Measurements from ENCODE around the gene CST4. TPM values are rescaled to one million over a fixed set of nuclear protein-coding genes. Genes with fewer than 3 reads are reported as not detected.
"Not testable (repeated sequence)": the region's sequence is repeated elsewhere in the genome, so short reads cannot be mapped to it uniquely, and the experiment has no call there.

The CST4 gene
- total RNA-seq, 2 experiments from 2014 or later: not detected

DNA sequence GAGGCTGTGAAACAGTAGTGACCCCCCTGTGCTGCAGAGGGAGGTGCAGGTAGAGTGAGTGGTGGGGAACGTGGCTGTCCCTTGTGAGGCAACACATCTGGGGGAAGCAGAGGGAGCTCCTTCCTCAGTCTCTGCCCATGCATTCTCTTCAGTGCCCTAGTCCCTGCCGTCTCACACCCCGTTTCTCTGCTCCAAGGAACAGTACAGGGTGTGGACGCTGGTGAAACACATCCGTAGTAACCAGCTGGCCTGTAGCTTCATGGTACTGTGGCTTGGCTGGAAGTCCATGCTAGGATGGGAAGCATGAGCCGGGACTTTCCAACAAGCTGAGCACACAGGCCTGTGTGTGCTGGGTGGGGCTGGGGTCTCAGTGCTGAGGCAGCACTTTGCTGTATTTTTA, 25.7 kb downstream of the CST4 start:
- Mint-ChIP-seq H3K36me3 (no peaks in the 10 kb centered on the region), H3K4me1 (no peaks in the 10 kb centered on the region), H3K27ac (no peak overlapping the region), H3K9me3 (ENCODE audit: low read depth) (no peaks in the 10 kb centered on the region), H3K27me3 (no peaks in the 10 kb centered on the region), H3K4me3 (no peak overlapping the region)
- CTCF ChIA-PET: no interaction called here
- ATAC-seq (no peak), DNase-seq (no peak)

DNA sequence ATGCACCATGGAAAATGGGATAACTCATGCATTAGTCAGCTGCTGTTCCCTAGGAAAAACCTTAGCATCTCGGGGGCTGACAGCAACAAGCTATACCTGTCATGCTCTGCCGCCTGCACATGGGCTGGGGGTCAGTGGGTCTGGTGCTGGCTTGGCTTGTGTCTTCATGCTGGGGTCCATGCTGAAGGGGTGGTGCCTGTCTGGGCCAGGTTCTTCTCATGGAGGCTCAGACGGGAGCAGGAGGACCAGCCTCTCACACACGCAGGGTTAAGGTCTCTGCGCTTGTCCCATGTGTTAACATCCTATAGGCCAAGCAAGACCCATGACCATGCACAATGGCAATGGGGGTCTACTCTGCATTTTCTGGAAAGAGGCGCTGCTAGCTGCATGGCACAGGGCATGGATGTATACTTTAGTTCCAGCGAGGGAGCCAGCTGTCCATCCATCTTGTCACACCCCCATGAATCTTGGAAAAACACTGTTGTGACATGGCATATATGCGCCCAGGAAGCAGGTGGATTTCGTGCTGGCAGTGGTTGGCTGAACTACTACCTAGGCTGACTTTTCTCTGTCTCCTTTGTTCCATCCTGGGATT, 26.5 kb downstream of the CST4 start:
- CTCF ChIA-PET: no interaction called here
- Mint-ChIP-seq H3K27me3 (no peaks in the 10 kb centered on the region), H3K9me3 (ENCODE audit: low read depth) (no peaks in the 10 kb centered on the region), H3K4me1 (no peaks in the 10 kb centered on the region), H3K36me3 (no peaks in the 10 kb centered on the region), H3K4me3 (no peak overlapping the region), H3K27ac (no peak overlapping the region)
- DNase-seq (no peak), ATAC-seq (no peak)

DNA sequence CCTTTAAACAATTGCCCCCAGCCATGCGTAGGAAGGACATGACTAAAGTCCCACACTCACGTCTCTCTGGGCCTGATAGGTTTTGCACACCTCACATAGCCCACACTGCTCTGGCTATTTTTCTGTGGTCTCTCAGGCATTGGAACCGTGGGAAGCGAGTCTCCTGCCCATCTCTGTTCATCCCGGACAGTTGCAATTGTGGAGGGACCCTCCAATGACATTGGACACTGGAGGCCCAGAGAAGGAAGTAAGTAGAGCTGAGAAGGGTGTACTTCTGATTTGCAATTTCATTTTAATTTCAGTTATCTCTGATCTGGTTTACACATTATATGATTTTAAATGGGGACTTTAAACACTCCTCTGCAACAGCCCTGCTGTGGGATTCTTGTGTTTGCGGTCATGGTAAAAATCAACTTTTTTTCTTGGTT, 27.8 kb downstream of the CST4 start:
- DNase-seq: no peak
- Mint-ChIP-seq H3K4me3 (no peak overlapping the region), H3K27me3 (peaks cover 3% of the 10 kb centered on the region), H3K36me3 (no peaks in the 10 kb centered on the region), H3K9me3 (ENCODE audit: low read depth) (no peaks in the 10 kb centered on the region), H3K27ac (no peak overlapping the region), H3K4me1 (no peaks in the 10 kb centered on the region)
- CTCF ChIA-PET: no interaction called here
- ATAC-seq: no peak

DNA sequence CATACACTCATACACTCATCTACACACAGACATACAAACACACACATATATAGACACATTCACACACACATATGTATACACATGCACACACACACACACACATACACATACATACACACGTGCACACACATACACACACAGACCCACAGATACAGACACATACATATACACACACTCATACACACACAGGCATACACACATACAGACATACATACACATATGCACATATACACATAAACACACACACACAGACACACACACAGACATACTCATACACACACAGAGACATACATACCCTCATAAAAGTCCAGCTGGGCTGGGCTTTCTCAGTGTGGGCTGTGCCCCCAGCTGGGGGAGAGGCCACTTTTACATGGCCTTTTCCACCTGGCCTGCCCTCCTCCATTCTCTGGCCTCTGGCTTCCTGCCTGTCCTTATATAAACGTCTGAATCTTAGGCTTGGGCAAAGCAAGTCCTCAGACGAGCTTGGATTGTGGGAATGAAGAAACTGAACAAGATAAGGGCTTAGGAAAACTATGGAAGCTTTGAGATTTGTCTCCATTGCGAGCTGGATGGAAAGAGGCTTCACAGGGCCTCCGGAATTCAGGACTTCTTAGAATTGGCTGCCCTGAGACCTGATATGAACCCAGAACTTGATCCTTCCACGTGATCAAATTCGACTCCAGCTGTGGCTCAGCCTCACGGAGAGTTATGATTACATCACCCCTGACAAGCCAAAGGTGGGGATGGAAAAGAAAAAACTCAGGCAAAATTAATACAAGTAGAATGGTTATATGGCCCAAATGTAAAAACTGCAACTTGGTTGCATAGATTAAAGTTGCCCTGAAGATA, 28.6 kb downstream of the CST4 start:
- CTCF ChIA-PET: no interaction called here
- Mint-ChIP-seq H3K4me3 (no peak overlapping the region), H3K27ac (no peak overlapping the region), H3K9me3 (ENCODE audit: low read depth) (no peaks in the 10 kb centered on the region), H3K27me3 (peaks cover 8% of the 10 kb centered on the region), H3K4me1 (no peaks in the 10 kb centered on the region), H3K36me3 (no peaks in the 10 kb centered on the region)
- no peak for DNase-seq
- ATAC-seq: no peak

DNA sequence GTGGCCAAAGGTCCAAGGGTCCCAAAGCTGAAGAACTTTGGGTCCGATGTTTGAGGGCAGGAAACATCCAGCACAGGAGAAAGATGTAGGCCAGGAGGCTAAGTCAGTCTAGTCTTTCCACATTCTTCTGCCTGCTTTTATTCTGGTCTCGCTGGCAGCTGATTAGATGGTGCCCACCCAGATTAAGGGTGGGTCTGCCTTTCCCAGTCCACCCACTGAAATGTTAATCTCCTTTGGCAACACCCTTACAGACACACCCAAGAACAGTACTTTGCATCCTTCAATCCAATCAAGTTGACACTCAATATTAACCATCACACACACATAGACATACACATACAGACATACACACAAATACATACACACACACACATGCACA, 29.2 kb downstream of the CST4 start:
- H3K36me3 Mint-ChIP-seq; H3K4me3 Mint-ChIP-seq; H3K4me1 Mint-ChIP-seq; H3K27ac Mint-ChIP-seq; H3K9me3 Mint-ChIP-seq (ENCODE audit: low read depth); CTCF ChIA-PET; ATAC-seq; DNase-seq: not testable (repeated sequence)
- peaks cover 12% of the 10 kb centered on the region for H3K27me3 Mint-ChIP-seq

DNA sequence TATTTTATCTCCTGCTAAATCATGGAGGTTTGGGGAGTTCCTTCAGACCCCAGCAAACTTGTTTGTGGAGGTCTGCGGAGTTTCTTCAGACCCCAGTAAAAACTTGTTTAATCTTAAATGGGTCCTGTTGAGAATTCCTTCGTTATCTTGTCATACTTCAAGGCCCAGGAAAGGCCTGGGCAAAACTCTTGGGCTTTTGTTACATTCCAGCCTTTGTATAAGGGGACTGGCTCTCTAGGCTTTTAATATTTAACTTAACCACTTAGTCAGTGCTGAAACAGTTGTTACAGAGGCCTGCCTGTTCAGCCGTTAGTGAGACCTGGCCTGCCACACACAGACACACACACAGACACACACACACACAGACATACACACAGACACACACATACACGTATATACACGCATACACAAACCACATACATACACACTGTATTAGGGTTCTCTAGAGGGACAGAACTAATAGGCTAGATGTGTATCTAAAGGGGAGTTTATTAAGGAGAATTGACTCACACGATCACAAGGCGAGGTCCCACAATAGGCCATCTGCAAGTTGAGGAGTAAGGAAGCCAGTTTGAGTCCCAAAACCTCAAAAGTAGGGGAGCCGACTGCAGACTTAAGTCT, 29.7 kb downstream of the CST4 start:
- no peaks in the 10 kb centered on the region for H3K36me3 Mint-ChIP-seq
- H3K4me3 Mint-ChIP-seq: no peak overlapping the region
- no peak overlapping the region for H3K27ac Mint-ChIP-seq
- CTCF ChIA-PET: no interaction called here
- H3K27me3 Mint-ChIP-seq: peaks cover 15% of the 10 kb centered on the region
- no peaks in the 10 kb centered on the region for H3K9me3 Mint-ChIP-seq (ENCODE audit: low read depth)
- no peaks in the 10 kb centered on the region for H3K4me1 Mint-ChIP-seq
- ATAC-seq (no peak), DNase-seq (no peak)

DNA sequence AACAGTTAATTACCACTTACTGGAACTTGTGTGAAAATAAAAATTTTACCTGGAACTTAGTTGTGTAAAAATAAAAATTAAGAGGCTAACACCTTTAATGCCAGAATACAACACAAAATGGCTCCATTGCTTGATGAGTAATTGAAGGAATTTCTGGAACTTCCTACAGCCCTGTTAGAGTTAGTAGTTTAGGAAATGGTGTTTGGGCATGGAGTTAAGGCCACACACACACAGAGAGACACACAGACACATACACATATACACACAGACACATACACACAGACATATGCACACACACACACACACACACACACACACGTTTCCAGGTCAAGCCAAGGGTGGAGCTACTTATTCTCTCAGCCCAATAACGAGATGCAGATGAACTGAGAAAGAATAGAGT, 30.5 kb downstream of the CST4 start:
- Mint-ChIP-seq H3K9me3 (ENCODE audit: low read depth) (no peaks in the 10 kb centered on the region), H3K4me1 (no peaks in the 10 kb centered on the region), H3K36me3 (no peaks in the 10 kb centered on the region), H3K27ac (no peak overlapping the region), H3K4me3 (no peak overlapping the region), H3K27me3 (peaks cover 15% of the 10 kb centered on the region)
- CTCF ChIA-PET: no interaction called here
- no peak for DNase-seq
- ATAC-seq: no peak

DNA sequence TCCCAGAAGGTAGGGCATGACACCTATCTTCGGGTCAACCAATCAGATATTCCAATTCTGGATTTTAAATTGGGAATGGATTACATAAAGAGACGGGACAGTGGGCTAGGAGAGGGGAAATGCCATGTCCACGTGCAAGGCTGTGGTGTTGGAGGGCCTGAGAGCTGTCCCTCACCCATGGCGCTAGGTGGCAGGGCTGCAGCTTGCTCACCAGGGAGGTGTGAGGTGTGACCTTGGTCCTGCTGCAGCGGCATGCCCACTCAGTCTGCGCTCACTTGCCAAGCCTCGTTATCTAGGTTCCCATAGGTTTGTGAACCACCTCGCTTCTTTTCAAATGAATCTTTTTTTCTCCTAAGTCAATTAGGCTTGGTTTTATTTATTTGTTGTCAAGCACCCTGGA, 31.6 kb downstream of the CST4 start:
- H3K27me3 Mint-ChIP-seq: peaks cover 15% of the 10 kb centered on the region
- ATAC-seq (no peak), DNase-seq (no peak)
- no peaks in the 10 kb centered on the region for H3K9me3 Mint-ChIP-seq (ENCODE audit: low read depth)
- CTCF ChIA-PET: no interaction called here
- H3K4me1 Mint-ChIP-seq: no peaks in the 10 kb centered on the region
- no peak overlapping the region for H3K4me3 Mint-ChIP-seq
- no peaks in the 10 kb centered on the region for H3K36me3 Mint-ChIP-seq
- H3K27ac Mint-ChIP-seq: no peak overlapping the region

DNA sequence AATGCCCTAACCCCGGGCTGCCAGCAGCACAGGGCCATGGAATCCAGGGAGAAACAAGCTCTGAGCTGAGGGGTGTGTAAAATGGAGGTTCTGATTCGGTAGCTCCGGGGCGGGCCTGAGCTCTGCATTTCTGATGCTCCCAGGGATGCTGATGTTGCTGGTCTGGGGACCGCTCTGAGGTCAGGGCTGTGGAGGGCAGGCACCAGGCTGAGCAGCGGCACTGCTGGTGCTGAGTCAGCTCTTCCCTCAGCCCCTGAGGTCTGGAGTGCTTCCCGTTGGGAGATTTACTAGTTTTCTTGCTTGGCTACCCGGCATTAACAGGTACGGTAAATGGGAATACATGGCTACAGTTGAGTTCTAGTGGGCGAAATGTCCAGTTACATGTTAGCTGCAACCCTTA, 32.5 kb downstream of the CST4 start:
- no peak overlapping the region for H3K27ac Mint-ChIP-seq
- no peak for DNase-seq
- H3K4me1 Mint-ChIP-seq: no peaks in the 10 kb centered on the region
- H3K9me3 Mint-ChIP-seq (ENCODE audit: low read depth): no peaks in the 10 kb centered on the region
- no peak overlapping the region for H3K4me3 Mint-ChIP-seq
- H3K27me3 Mint-ChIP-seq: peaks cover 15% of the 10 kb centered on the region
- CTCF ChIA-PET: no interaction called here
- no peak for ATAC-seq
- H3K36me3 Mint-ChIP-seq: no peaks in the 10 kb centered on the region

DNA sequence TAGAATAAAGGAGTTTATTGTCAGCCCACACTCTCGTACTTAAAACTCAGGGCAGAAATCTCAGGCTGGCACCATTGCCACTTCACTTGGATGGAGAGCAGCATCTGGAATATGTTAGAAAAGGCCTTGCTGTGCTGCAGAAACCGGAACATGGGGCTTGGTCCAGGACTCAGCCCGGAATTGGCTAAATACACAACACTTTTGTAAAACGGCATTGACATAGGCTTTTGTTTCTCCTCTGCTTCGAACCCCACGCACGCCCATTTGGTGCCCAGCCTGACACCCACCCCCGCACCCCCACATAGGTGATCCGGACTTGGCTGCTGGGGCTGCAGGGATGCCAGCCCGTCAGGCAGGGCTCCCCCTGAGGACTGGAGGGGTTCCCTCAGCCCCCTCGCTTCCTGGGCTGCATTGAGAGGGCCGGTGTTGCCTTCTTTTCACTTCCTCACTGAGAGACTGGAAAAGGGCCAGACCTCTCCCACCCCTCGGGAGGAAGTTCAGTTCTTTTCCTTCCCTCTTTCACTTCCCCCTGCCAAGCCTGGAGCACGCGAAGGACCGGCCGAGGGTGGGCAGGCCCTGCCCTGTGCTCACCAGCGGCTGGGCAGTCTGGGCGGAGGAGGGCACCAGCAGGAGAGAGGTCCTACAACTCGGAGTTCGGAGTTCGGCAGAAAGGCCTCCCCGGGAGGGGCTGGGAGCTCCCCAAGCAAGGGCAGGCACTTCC, 33.2 kb downstream of the CST4 start:
- Mint-ChIP-seq H3K4me1 (no peaks in the 10 kb centered on the region), H3K4me3 (no peak overlapping the region), H3K36me3 (no peaks in the 10 kb centered on the region), H3K27me3 (peaks cover 15% of the 10 kb centered on the region), H3K9me3 (ENCODE audit: low read depth) (no peaks in the 10 kb centered on the region), H3K27ac (no peak overlapping the region)
- no peak for ATAC-seq
- DNase-seq: no peak
- CTCF ChIA-PET: interaction anchor here (0.9 kb wide), 1 partner anchor 13 kb away, joined by 3 read pairs; no protein-coding TSS in a partner anchor

DNA sequence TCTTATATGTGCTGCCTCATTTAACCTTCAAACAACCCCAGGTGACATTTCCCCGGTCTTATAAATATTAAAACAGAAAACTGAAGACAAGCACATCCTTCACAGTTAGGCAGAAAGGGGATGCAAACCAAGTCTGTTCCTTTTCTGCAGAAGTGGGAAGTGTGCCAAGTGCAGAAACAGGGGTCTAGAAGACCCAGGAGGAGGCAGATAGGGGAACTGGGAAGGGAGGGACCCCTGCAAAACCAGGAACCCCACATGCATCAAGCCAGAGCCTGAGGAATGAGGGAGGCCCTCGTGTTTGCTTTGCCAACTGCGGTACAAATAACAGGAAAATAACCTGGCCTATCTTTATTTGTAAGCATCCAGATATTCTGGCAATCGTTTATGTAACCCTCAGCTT, 34.1 kb downstream of the CST4 start:
- H3K9me3 Mint-ChIP-seq (ENCODE audit: low read depth): no peaks in the 10 kb centered on the region
- ATAC-seq (no peak), DNase-seq (no peak)
- CTCF ChIA-PET: interaction anchor here (0.9 kb wide), 1 partner anchor 14 kb away, joined by 3 read pairs; no protein-coding TSS in a partner anchor
- H3K27me3 Mint-ChIP-seq: peaks cover 15% of the 10 kb centered on the region
- no peaks in the 10 kb centered on the region for H3K4me1 Mint-ChIP-seq
- no peaks in the 10 kb centered on the region for H3K36me3 Mint-ChIP-seq
- no peak overlapping the region for H3K27ac Mint-ChIP-seq
- no peak overlapping the region for H3K4me3 Mint-ChIP-seq

DNA sequence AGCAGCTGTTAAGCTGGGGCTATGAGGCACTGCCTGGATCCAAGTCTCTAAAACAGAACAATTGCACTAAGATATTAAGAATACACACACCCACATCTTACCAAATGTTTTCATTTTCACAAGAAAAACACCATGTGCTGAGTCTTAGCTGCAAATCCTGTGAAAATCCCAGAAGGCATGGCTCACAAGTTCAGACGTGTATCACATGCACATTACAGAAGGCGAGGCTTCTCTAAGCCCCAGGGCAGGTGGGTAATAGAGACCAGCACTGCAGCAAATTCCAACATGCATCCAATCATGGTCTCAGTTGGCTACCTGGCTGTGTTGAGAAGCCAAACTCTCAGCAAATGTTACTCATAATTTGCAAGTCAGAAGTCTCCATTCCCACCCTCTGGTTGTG, 34.8 kb downstream of the CST4 start:
- CTCF ChIA-PET: no interaction called here
- H3K4me3 Mint-ChIP-seq: no peak overlapping the region
- no peaks in the 10 kb centered on the region for H3K9me3 Mint-ChIP-seq (ENCODE audit: low read depth)
- no peaks in the 10 kb centered on the region for H3K36me3 Mint-ChIP-seq
- H3K27me3 Mint-ChIP-seq: peaks cover 15% of the 10 kb centered on the region
- ATAC-seq (no peak), DNase-seq (no peak)
- no peak overlapping the region for H3K27ac Mint-ChIP-seq
- H3K4me1 Mint-ChIP-seq: no peaks in the 10 kb centered on the region

DNA sequence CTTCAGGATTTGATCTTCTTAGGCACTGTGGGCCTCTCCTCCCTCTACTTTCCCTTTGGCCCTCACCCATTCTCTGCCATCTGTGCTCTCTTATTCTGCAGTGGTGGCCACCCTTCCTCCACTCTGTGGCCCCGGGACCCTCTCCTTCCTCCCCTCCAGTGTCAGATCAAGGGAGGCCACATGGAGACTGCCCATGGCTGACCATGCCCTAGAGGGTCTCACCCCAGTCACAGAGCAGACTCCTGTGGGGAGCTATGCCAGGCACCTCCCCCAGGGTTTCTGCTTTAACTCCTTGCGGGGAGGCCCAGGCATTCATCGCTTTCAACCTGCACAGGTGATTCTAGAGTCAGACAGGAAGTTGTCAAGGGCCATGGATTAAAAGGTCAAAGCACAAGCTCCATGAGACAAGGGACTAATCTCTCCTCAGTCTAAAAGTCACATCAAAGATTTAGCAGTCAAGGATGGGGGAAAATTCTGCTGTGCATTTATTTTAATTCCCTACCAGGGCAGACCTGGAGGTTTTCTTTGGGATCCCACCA, 35.4 kb downstream of the CST4 start:
- no peak overlapping the region for H3K27ac Mint-ChIP-seq
- peaks cover 15% of the 10 kb centered on the region for H3K27me3 Mint-ChIP-seq
- no peaks in the 10 kb centered on the region for H3K36me3 Mint-ChIP-seq
- DNase-seq: no peak
- no peaks in the 10 kb centered on the region for H3K9me3 Mint-ChIP-seq (ENCODE audit: low read depth)
- no peak overlapping the region for H3K4me3 Mint-ChIP-seq
- ATAC-seq: no peak
- H3K4me1 Mint-ChIP-seq: no peaks in the 10 kb centered on the region
- CTCF ChIA-PET: no interaction called here
